ENCODE results near the gene EFHC1.

The EFHC1 gene

GRCh38 chr6:52407467-52407866, 12.7 kb upstream of the EFHC1 start:
- H3K27ac Mint-ChIP-seq, result no peak overlapping the region
- no peak for DNase-seq
- peaks cover 32% of the 10 kb centered on the region for H3K36me3 Mint-ChIP-seq

DNA sequence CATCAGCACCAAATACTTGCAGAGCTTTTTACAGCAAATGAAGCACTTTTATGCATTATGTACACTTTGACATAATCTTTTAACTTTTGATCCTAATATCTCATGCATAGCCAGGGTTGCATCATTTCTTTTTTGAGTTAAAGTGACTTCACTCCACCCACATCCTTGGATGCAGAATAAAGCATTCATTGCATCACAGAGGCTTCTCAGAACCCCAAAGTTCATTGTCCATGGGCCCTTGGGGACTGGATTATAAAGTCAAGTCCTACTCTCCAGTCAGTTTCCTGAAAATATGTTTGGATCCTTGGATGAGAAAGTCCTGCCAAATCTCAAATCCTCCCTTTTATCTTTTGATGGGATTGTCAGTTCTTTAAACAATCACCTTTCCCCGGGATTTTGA, 10.6 kb upstream of the EFHC1 start:
- Mint-ChIP-seq H3K4me3 (no peak overlapping the region), H3K4me1 (no peaks in the 10 kb centered on the region), H3K36me3 (peaks cover 12% of the 10 kb centered on the region), H3K27ac (no peak overlapping the region), H3K9me3 (no peaks in the 10 kb centered on the region), H3K27me3 (peaks cover 3% of the 10 kb centered on the region)
- no peak for DNase-seq
- CTCF ChIA-PET, result interaction anchor here (0.9 to 1.1 kb wide), 2 partner anchors 9 to 242 kb away, joined by 4 read pairs; no protein-coding TSS in a partner anchor

More at GRCh38 chr6:52407467-52407866, 12.7 kb upstream of the EFHC1 start:
- Mint-ChIP-seq H3K4me3 (no peak overlapping the region), H3K27me3 (peaks cover 2% of the 10 kb centered on the region), H3K9me3 (no peaks in the 10 kb centered on the region), H3K4me1 (peaks cover 4% of the 10 kb centered on the region)
- CTCF ChIA-PET, result interaction anchor here (0.6 to 1.5 kb wide), 13 partner anchors 8 to 256 kb away, joined by 3 to 8 read pairs (median 4); no protein-coding TSS in a partner anchor

GRCh38 chr6:52410979-52411378, 9.2 kb upstream of the EFHC1 start:
- Mint-ChIP-seq H3K27ac (no peak overlapping the region), H3K4me1 (peaks cover 10% of the 10 kb centered on the region), H3K9me3 (no peaks in the 10 kb centered on the region), H3K36me3 (peaks cover 5% of the 10 kb centered on the region), H3K27me3 (peaks cover 3% of the 10 kb centered on the region), H3K4me3 (no peak overlapping the region)
- CTCF ChIA-PET, result interaction anchor here (1.5 kb wide), 1 partner anchor 242 kb away, joined by 3 read pairs; no protein-coding TSS in a partner anchor
- DNase-seq, result no peak

GRCh38 chr6:52411911-52412310, 8.2 kb upstream of the EFHC1 start:
- Mint-ChIP-seq H3K4me1 (peaks cover 17% of the 10 kb centered on the region), H3K9me3 (no peaks in the 10 kb centered on the region), H3K27ac (no peak overlapping the region), H3K27me3 (peaks cover 3% of the 10 kb centered on the region), H3K4me3 (no peak overlapping the region), H3K36me3 (peaks cover 3% of the 10 kb centered on the region)
- CTCF ChIA-PET, result interaction anchor here (1.5 kb wide), 1 partner anchor 241 kb away, joined by 3 read pairs; no protein-coding TSS in a partner anchor
- DNase-seq, result no peak

GRCh38 chr6:52415333-52415732, 4.8 kb upstream of the EFHC1 start:
- Mint-ChIP-seq H3K27ac (peak overlapping the region; percentile 5), H3K4me1 (peaks cover 25% of the 10 kb centered on the region), H3K27me3 (peaks cover 3% of the 10 kb centered on the region), H3K4me3 (no peak overlapping the region), H3K9me3 (no peaks in the 10 kb centered on the region), H3K36me3 (no peaks in the 10 kb centered on the region)
- CTCF ChIA-PET, result interaction anchor here (0.6 to 5.7 kb wide), 15 partner anchors 8 to 258 kb away, joined by 3 to 63 read pairs (median 5); no protein-coding TSS in a partner anchor
- DNase-seq, result no peak

DNA sequence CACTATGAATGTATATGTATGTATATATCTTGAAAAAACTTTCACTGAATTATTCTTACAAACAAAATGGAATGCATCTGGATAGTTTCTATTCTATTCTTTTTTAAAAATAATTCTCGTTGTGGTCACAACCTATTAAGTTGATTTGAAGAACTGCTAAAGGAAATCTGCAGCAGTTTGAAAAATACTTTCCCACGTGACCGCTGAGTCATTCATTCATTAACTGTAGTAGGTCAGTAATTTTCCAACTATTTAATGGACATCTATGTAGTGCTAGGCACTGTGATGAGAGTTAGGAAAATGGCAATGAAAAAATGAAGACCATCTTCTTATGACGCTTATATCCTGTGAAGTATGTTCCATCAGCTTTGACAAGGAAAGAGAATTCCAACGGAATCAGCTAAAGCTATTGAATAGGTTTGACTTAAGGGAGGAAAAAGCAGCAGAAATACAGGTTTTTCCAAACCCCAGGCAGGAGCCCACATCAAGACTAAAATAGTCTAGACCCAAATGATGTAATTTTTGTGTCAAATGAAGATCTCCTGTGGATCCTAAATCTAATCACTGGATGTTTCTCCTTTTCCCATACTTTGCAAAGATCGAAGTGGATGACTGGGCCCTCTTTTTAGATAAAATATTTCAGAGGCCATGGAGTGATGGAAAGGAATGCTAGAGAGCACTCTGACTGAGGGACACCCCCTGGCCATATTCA, 4.1 kb upstream of the EFHC1 start:
- no peak overlapping the region for H3K27ac Mint-ChIP-seq
- no peaks in the 10 kb centered on the region for H3K9me3 Mint-ChIP-seq
- peaks cover 25% of the 10 kb centered on the region for H3K4me1 Mint-ChIP-seq
- H3K27me3 Mint-ChIP-seq, result peaks cover 3% of the 10 kb centered on the region
- no peak overlapping the region for H3K4me3 Mint-ChIP-seq
- CTCF ChIA-PET, result interaction anchor here (0.7 to 5.7 kb wide), 21 partner anchors 9 to 258 kb away, joined by 3 to 63 read pairs (median 4); no protein-coding TSS in a partner anchor
- DNase-seq, result no peak
- no peaks in the 10 kb centered on the region for H3K36me3 Mint-ChIP-seq

DNA sequence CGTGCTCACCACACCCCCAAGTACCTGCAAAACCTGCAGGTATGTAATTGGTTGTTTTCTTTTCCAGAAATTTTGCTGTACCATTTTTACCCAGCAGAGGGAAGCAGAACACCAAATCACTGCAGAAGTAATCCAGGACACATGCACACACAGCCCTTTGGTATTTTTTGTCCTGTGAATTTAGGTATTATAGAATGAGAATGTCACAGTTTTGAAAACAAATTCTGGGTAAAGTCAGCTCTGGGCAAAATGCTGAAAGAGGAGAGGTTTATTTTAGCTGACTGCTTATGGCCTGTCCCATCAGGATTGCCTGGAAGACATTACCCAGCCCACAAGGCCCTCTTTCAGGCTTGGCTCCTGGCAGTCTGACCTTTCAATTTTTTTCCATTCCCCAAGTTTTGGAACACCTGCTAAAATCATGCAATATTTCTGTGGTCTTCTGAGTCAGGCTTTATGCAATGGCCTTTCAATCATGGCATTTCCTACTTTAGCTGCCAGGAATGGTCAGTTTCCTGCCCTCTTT, 3.5 kb upstream of the EFHC1 start:
- DNase-seq, result peak; percentile 43
- CTCF ChIA-PET, result interaction anchor here (0.6 to 5.7 kb wide), 15 partner anchors 11 to 1228 kb away, joined by 3 to 63 read pairs (median 5); no protein-coding TSS in a partner anchor
- Mint-ChIP-seq H3K27ac (no peak overlapping the region), H3K36me3 (no peaks in the 10 kb centered on the region), H3K27me3 (peaks cover 3% of the 10 kb centered on the region), H3K4me1 (peaks cover 25% of the 10 kb centered on the region), H3K9me3 (no peaks in the 10 kb centered on the region), H3K4me3 (no peak overlapping the region)

GRCh38 chr6:52417675-52418111, 2.4 kb upstream of the EFHC1 start:
- Mint-ChIP-seq H3K36me3 (no peaks in the 10 kb centered on the region), H3K4me3 (no peak overlapping the region), H3K9me3 (no peaks in the 10 kb centered on the region), H3K4me1 (peaks cover 25% of the 10 kb centered on the region), H3K27me3 (no peaks in the 10 kb centered on the region), H3K27ac (no peak overlapping the region)
- DNase-seq, result no peak
- CTCF ChIA-PET, result interaction anchor here (0.6 to 5.7 kb wide), 9 partner anchors 12 to 248 kb away, joined by 3 to 63 read pairs (median 6); no protein-coding TSS in a partner anchor

- no peak overlapping the region for H3K27ac Mint-ChIP-seq
- CTCF ChIA-PET, result interaction anchor here (0.8 to 5.7 kb wide), 12 partner anchors 11 to 246 kb away, joined by 3 to 63 read pairs (median 4); partner anchors contain the start of gene MCM3
- no peaks in the 10 kb centered on the region for H3K9me3 Mint-ChIP-seq
- H3K27me3 Mint-ChIP-seq, result no peaks in the 10 kb centered on the region
- peaks cover 25% of the 10 kb centered on the region for H3K4me1 Mint-ChIP-seq
- no peaks in the 10 kb centered on the region for H3K36me3 Mint-ChIP-seq
- DNase-seq, result no peak
- H3K4me3 Mint-ChIP-seq, result no peak overlapping the region
Observed at GRCh38 chr6:52418606-52419005, 1.5 kb upstream of the EFHC1 start.

- peaks cover 15% of the 10 kb centered on the region for H3K4me1 Mint-ChIP-seq
- H3K27ac Mint-ChIP-seq, result no peak overlapping the region
- H3K36me3 Mint-ChIP-seq, result no peaks in the 10 kb centered on the region
- CTCF ChIA-PET, result interaction anchor here (1.3 to 2.7 kb wide), 4 partner anchors 154 to 242 kb away, joined by 4 to 15 read pairs (median 4); no protein-coding TSS in a partner anchor
- H3K27me3 Mint-ChIP-seq, result no peaks in the 10 kb centered on the region
- no peaks in the 10 kb centered on the region for H3K9me3 Mint-ChIP-seq
- no peak for DNase-seq
- no peak overlapping the region for H3K4me3 Mint-ChIP-seq
Observed at GRCh38 chr6:52420668-52421358, 671 bp downstream of the EFHC1 start.

DNA sequence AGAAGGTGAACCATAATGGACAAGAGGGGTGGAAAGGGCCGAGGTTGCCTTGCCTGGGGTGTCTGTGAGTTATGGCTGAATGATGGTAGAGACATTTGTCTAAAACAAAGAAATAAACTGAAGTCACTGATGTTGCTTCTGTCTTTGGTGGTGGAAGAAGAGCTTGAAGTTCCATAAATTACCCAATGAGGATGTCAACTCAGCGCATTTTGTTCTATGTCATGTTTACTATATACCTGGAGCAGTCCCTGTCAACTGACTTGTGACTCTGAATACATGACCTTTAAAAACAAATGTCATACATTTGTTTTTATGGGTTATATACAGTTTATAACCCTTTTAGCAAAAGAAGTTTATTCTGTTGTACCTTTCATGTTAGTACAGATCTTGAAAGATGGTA, 2.0 kb downstream of the EFHC1 start:
- CTCF ChIA-PET, result interaction anchor here (1.3 to 1.4 kb wide), 2 partner anchors 154 to 230 kb away, joined by 4 read pairs; no protein-coding TSS in a partner anchor

DNA sequence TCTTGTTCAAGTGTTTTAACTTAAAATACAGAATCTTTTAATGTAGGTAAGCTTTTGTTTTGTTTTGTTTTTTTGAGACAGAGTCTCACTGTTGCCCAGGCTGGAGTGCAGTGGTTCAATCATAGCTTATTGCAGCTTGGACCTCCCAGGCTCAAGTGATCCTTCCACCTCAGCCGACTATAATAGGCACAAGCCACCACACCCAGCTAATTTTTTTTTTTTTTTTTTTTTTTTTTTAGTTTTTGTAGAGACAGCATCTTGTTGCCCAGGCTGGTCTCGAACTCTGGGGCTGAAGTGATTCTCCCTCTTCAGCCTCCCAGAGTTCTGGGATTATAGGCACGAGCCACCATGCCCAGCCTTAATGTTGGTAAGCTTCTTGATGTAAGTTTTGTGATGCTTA, 3.3 kb downstream of the EFHC1 start:
- Mint-ChIP-seq H3K4me3 (no peak overlapping the region), H3K27ac (no peak overlapping the region), H3K27me3 (no peaks in the 10 kb centered on the region), H3K9me3 (no peaks in the 10 kb centered on the region), H3K36me3 (no peaks in the 10 kb centered on the region), H3K4me1 (peaks cover 9% of the 10 kb centered on the region)
- CTCF ChIA-PET, result interaction anchor here (1.1 to 1.7 kb wide), 2 partner anchors 211 to 229 kb away, joined by 3 to 4 read pairs; no protein-coding TSS in a partner anchor
- DNase-seq, result no peak

More for the DNA sequence above, 2.0 kb downstream of the EFHC1 start:
- Mint-ChIP-seq H3K4me1 (peaks cover 9% of the 10 kb centered on the region), H3K9me3 (no peaks in the 10 kb centered on the region), H3K27me3 (no peaks in the 10 kb centered on the region), H3K36me3 (no peaks in the 10 kb centered on the region), H3K27ac (no peak overlapping the region), H3K4me3 (no peak overlapping the region)
- no peak for DNase-seq

DNA sequence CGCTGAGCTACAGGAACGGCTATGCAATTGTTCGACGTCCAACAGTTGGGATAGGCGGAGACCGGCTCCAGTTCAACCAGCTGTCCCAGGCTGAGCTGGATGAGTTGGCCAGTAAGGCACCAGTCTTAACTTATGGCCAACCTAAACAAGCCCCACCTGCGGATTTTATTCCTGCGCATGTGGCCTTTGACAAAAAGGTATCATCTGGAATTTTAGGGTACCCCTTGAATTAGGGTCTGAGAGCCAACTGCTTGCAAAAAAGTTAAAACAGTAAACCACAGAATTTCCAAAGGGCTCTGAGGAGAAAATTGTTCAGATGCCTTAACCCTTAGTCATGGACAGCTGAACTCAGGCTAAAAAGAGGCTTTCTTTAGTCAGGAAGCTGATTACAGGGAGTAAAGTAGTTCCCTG, 3.8 kb downstream of the EFHC1 start:
- CTCF ChIA-PET, result interaction anchor here (1.1 to 1.7 kb wide), 2 partner anchors 212 to 228 kb away, joined by 3 to 4 read pairs; no protein-coding TSS in a partner anchor
- H3K27me3 Mint-ChIP-seq, result no peaks in the 10 kb centered on the region
- H3K9me3 Mint-ChIP-seq, result no peaks in the 10 kb centered on the region
- H3K4me3 Mint-ChIP-seq, result no peak overlapping the region
- H3K36me3 Mint-ChIP-seq, result no peaks in the 10 kb centered on the region
- DNase-seq, result no peak
- H3K4me1 Mint-ChIP-seq, result peaks cover 5% of the 10 kb centered on the region
- H3K27ac Mint-ChIP-seq, result no peak overlapping the region

DNA sequence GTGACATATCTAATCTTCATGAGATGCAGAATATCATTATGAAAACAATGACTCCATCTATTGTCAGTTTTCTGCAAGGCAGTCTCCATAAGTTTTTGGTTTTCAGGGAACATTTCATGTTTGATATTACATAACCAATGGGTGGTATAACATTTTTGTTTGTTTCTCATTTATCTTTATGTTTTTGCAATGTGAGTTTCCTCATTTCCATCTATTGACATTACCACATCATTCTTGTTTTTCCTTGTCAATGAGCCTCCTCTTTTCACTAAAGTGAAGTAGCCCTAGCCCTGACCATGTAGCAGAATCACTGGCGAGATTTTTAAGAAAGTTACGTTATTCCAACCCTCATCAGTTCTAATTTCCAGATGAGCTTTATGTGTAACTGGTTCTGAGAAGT, 4.4 kb downstream of the EFHC1 start:
- H3K4me1 Mint-ChIP-seq, result peaks cover under 1% of the 10 kb centered on the region
- no peaks in the 10 kb centered on the region for H3K27me3 Mint-ChIP-seq
- CTCF ChIA-PET, result no interaction called here

More for the DNA sequence above, 4.4 kb downstream of the EFHC1 start:
- Mint-ChIP-seq H3K27ac (no peak overlapping the region), H3K36me3 (no peaks in the 10 kb centered on the region), H3K9me3 (no peaks in the 10 kb centered on the region), H3K4me3 (no peak overlapping the region)
- no peak for DNase-seq
